NCI-H128 (cell line): ENCODE results near the gene FAIM2.
A peak's percentile ranks its signal among the peaks of the same experiment; 100 is the strongest.

Source experiments
- DNase-seq: peaks from one replicate; lab custom pipeline; 2025; ENCODE audit not compliant: unreplicated experiment; lab: John Stamatoyannopoulos, UW

The FAIM2 gene

GRCh38 chr12:49903700-49904423 lies at the start of gene FAIM2:
Gene FAIM2 (minus strand): TSS chr12:49903900. CDS start chr12:49903792, 108 bp downstream.
- DNase-seq: peak; percentile 76

GRCh38 chr12:49953151-49953550 lies 49.5 kb upstream of the FAIM2 start:
- DNase-seq: no peak

GRCh38 chr12:49952391-49953055 lies 48.8 kb upstream of the FAIM2 start:
- DNase-seq: no peak

DNA sequence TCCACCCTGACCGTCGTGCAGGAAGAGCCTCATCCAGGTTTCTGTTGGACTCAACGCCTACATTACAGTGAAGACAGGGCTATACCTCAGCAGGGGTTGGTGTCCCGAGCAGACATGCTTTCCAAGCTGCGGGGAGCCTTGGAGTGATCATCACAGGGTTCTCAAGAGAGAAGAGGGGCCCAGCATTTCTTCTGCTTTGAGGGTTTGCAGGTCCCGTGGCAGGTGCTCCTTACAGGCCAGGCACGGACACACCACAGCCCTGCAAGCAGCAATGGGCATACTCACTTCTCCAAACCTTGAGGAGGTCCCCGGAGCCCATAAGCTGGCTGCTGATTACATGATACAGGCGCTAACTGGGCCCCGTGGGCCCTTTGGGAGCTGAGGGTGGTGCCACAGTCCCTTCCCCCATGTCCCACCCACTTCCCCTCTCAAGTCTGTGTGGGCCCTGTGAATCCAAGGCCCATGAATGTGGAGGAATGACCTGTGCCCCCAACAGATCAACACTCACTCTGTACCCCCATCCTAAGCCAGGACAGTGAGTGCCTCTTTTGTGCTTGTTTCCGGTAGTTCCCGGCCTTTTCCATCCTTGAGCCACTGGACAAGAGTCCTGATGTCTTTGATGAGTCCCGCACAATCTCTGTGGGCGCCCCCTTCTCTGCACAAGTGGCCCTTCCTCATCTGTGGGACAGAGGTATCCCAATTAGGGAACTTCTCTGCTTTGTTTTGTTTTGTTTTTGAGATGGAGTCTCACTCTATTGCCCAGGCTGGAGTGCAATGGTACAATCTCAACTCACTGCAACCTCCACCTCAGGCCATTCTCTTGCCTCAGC lies 47.9 kb upstream of the FAIM2 start:
- DNase-seq: no peak

- no peak for DNase-seq
These were observed 46.9 kb upstream of the FAIM2 start, which contains the start of gene AQP2 for GRCh38 chr12:49950273-49951251. Gene AQP2 (plus strand): TSS chr12:49950737. CDS start chr12:49950831, 94 bp downstream.

DNA sequence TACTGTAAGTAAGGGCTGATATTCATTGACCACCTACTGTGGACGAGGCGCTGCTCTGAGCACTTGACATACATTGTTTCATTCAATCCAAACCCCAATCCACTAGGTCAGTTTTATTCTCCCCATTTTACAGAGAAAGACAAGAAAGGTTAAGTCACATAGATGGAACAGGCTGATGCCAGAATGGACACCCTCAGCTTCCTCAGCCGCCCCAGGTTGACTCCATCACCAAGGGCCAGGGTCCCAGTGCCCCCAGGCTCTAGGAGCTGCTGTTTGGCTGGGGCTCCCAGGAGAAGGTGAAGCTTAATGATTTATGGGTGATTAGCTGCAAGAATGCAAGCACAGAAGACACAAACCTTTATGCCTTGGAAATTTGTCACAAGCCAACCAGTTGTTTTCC lies 46.2 kb upstream of the FAIM2 start:
- DNase-seq: no peak

DNA sequence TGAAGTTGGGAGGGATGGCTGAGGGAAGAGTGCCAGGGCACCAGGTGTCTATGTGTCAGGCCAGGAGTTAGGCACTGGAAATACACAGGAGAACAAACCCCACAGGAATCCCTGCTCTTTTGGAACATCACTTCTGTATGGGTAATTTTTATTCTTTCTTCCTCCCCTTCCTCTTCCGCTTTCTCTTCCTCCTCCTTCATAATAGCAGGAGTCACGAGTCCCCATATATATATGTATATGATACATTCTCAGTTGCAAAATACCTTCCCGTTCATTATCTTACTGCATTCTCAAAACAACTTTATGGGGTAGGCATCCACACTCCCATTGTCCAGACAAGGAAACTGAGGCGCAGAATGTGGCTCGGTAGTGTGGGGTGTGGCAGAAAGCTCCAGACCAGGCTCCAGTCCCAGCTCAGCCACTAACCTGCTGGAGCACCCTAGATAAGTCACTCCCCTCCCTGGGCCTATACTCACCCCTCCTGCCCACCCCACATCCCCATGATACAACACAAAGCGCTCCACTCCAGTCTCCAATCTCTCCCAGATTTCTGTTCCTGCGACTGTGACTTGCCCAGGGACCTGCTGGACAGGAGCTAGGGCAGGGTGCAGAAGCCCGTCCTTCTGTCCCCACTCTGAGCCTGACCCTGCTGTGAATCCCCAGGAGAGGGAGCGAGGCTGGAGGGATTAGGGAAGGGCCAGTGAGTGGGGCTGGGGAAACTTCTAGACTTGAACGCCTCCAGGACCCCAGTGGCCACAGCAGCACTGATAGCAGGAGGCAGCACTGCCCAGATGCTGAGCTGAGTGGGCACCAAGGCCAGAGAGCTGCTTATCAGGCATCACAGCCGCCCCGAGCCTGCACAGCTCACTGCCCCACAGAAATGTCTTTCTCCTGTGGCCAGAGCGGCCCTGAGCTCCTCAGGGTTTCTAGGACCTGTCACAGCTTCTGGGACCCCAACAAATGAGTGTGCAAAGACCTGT lies 45.5 kb upstream of the FAIM2 start:
- DNase-seq: no peak

DNA sequence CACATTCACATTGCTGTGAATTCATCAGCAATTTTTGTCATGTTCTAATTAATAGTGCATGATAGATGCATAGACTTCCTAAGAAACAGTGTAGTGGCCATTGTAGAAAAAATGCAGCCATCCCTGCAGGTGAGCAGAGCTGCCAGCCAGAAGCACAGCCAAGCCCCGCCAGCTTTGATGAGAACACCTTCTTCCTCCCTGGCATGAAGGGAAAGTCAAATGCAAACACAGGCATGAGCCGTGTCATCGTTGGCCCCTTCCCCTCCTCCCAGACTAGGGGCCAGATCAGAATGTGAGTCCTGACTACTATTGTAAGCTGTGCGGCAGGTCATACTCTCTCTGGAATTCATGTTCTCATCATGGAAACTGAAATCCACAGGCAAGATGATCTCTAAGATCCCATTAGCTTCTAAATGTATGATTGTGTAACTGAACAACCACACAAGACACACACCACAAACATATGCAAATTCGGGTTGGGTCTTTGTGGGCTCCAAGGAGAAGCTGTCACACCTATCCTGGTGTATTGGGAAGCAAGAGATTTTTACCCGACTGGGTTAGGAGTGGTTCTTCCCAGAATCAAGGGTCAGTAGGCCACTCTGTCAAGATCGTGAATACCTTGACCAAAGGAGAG lies 44.0 kb upstream of the FAIM2 start:
- no peak for DNase-seq

- DNase-seq: no peak
These were observed 42.8 kb upstream of the FAIM2 start for GRCh38 chr12:49946497-49946896.

GRCh38 chr12:49946086-49946485 lies 42.4 kb upstream of the FAIM2 start:
- no peak for DNase-seq

GRCh38 chr12:49945394-49946080 lies 41.8 kb upstream of the FAIM2 start:
- DNase-seq: no peak

GRCh38 chr12:49944718-49945117 lies 41.0 kb upstream of the FAIM2 start:
- DNase-seq: no peak

DNA sequence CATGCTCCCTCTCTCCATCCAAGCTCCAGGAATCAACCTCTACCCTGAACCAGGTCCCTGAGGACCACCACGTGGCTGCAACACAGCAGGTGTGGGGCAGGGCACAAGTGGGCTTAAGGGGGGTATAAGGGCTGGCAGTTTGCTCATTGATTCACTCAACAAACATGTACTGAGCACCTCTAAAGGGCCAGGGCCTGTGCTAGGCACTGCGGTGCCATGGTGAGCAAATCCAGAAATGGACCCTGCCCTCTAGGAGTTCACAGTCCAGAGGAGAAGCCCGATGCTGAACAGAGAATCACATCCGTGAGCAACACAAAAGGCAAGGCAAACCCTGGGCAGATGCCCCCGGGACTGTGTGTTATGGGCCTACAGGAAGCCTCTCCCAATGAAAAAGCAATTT lies 40.3 kb upstream of the FAIM2 start:
- DNase-seq: no peak

DNA sequence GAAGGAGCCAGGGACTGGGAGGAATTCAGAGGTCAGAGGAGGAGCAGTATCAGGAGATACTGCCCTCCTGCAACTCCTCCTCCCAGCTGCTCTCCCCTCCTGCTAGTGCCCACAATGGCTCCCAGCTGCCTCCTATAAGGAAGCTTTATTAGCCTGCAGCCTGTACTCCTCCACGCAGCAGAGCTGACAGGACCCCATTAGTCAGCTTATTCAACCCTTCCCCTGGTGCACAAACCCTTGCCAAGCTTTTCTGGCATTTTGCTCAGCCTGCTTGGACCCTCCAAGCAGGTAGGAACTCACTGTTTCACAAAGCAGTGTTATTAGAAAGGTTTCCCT lies 39.9 kb upstream of the FAIM2 start:
- DNase-seq: no peak

DNA sequence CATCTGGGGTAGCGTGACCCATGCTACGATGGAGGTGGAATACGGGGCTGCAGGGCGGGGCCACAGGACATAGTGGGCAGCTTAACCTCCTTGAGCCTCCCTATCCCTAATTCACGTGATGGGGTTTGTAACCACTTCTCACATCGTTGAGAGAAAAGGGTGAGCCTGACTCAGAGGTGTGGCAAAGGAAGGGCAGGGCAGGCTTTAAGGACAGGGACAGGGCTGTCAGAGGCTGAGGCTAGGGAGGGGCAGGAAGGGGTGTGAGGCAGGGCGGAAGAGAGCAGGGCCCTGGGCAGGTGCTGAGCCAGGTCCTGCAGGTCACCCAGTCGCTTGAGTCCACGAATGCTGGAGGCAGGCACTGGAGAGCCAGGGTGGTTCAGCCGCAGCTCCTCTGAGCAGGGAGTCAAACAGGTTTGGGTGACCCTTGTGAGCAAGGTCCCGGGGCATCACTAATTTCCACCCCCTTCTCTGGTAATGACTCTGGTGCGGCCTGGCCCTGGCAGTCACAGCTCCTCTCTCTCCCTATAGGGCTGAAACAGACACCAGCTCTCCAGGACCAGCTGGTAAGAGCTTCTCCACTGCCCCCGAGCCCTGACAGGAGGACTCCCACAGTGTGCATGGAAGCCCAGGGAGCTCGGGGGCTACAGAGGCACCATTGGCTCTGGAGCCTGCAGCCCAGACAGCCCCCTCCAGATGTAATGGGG lies 39.4 kb upstream of the FAIM2 start:
- no peak for DNase-seq

DNA sequence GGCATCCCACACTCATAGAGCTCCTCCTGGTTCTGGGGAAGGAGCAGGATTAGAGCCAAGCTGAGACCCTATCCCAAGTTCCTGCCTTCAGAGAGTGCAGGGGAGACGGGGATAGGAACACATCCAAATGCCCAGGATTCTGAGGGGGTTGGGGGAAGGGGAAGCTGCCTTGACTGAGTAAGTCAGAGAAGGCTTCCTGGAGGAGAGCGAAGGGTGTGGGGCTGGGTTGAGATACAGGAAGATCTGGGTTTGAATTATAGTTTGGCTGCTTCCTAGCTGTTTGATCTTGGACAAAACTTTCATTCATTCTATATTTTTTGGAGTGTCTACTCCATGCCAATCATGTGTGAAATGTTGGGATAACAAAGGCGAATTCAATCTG lies 38.8 kb upstream of the FAIM2 start:
- DNase-seq: no peak

- no peak for DNase-seq
These were observed 38.1 kb upstream of the FAIM2 start for GRCh38 chr12:49941556-49942511.
